ENCODE measurements around the gene ANKMY1. TPM values are rescaled to one million over a fixed set of nuclear protein-coding genes. Genes with fewer than 3 reads are reported as not detected.

ANKMY1 gene
- total RNA-seq, 4 donors from 2014 or later = 13.3 to 40.8 (median 22.0) TPM

GRCh38 chr2:240532031-240532775 lies 25.6 kb downstream of the ANKMY1 start:
- intact Hi-C loops (cut with DNase I; ENCODE audit: low total_unique reads) = no loop called here
- H3K36me3 ChIP-seq = no peaks in the 10 kb centered on the region
- peaks cover 0 to 6% of the 10 kb centered on the region in 2 donors for H3K9me3 ChIP-seq
- no peaks in the 10 kb centered on the region for H3K4me1 ChIP-seq
- no peak overlapping the region for H3K4me3 ChIP-seq
- TF ChIP-seq CTCF (IDR thresholded peaks at IDR 0.05) (no peak), POLR2A (IDR thresholded peaks at IDR 0.05) (no peak)
- no peaks in the 10 kb centered on the region for H3K27me3 ChIP-seq
- no peak overlapping the region for H3K27ac ChIP-seq
- DNase-seq = no peak

GRCh38 chr2:240531038-240531437 lies 26.8 kb downstream of the ANKMY1 start:
- H3K27ac ChIP-seq = no peak overlapping the region
- DNase-seq = no peak
- intact Hi-C loops (cut with DNase I; ENCODE audit: low total_unique reads) = no loop called here
- H3K9me3 ChIP-seq = peaks cover 0 to 6% of the 10 kb centered on the region in 2 donors
- no peaks in the 10 kb centered on the region for H3K36me3 ChIP-seq
- no peaks in the 10 kb centered on the region for H3K4me1 ChIP-seq
- TF ChIP-seq POLR2A (IDR thresholded peaks at IDR 0.05) (no peak), CTCF (IDR thresholded peaks at IDR 0.05) (no peak)
- no peaks in the 10 kb centered on the region for H3K27me3 ChIP-seq
- no peak overlapping the region for H3K4me3 ChIP-seq

GRCh38 chr2:240530181-240530580 lies 27.6 kb downstream of the ANKMY1 start:
- Histone ChIP-seq H3K4me3 (no peak overlapping the region), H3K36me3 (no peaks in the 10 kb centered on the region), H3K9me3 (peaks cover 0 to 6% of the 10 kb centered on the region in 2 donors), H3K27me3 (no peaks in the 10 kb centered on the region), H3K4me1 (no peaks in the 10 kb centered on the region), H3K27ac (no peak overlapping the region)
- intact Hi-C loops (cut with DNase I; ENCODE audit: low total_unique reads) = no loop called here
- no peak for DNase-seq
- TF ChIP-seq CTCF (IDR thresholded peaks at IDR 0.05) (no peak), POLR2A (IDR thresholded peaks at IDR 0.05) (no peak)

- Histone ChIP-seq H3K9me3 (peaks cover 0 to 6% of the 10 kb centered on the region in 2 donors), H3K36me3 (no peaks in the 10 kb centered on the region)
- intact Hi-C loops (cut with DNase I; ENCODE audit: low total_unique reads) = no loop called here
Observed at GRCh38 chr2:240529344-240529999, 28.3 kb downstream of the ANKMY1 start.

More at GRCh38 chr2:240529344-240529999, 28.3 kb downstream of the ANKMY1 start:
- no peaks in the 10 kb centered on the region for H3K27me3 ChIP-seq
- H3K27ac ChIP-seq = no peak overlapping the region
- H3K4me1 ChIP-seq = no peaks in the 10 kb centered on the region
- TF ChIP-seq POLR2A (IDR thresholded peaks at IDR 0.05) (no peak), CTCF (IDR thresholded peaks at IDR 0.05) (no peak)
- H3K4me3 ChIP-seq = no peak overlapping the region
- DNase-seq = no peak
